Gastroesophageal sphincter (tissue), 4 donors: Measurements from ENCODE around the gene MARK2. TPM values are rescaled to one million over a fixed set of nuclear protein-coding genes. Genes with fewer than 3 reads are reported as not detected.
A peak's percentile ranks its signal among the peaks of the same experiment; 100 is the strongest.

Experiments used
- ATAC-seq: fragments of 150-250 bp; one replicate; pipeline ENCODE4 v1.9.1; 2016; ENCODE audit warnings: mild to moderate bottlenecking, moderate library complexity
- H3K27ac ChIP-seq, 4 donors: fragments of 200-600 bp; sonication (generic) in 3 of 4; 1 replicate in 3 of 4; 2 replicates in 1 of 4; pipeline ENCODE4 v1.5.1; 2016 to 2019
- H3K27me3 ChIP-seq: fragments of 200-600 bp; sonication (generic); one replicate; pipeline ENCODE4 v1.5.1; 2019
- H3K36me3 ChIP-seq, 2 donors: fragments of 200-600 bp; sonication (generic); one replicate each; pipeline ENCODE4 v1.5.1; 2019; ENCODE audit warnings: control low read depth in 1 of 2
- H3K4me1 ChIP-seq, 3 donors: fragments of 200-600 bp; sonication (generic); 1 replicate in 2 of 3; 2 replicates in 1 of 3; pipeline ENCODE4 v1.5.1; 2016 to 2019; ENCODE audit warnings: control low read depth in 2 of 3
- H3K4me3 ChIP-seq, 2 donors: fragments of 200-600 bp; sonication (generic); one replicate each; pipeline ENCODE4 v1.5.1; 2019; ENCODE audit warnings: mild to moderate bottlenecking in 1 of 2, moderate library complexity in 1 of 2
- H3K9me3 ChIP-seq, 3 donors: fragments of 200-600 bp; sonication (generic); one replicate each; pipeline ENCODE4 v1.5.1; 2017 to 2019; ENCODE audit warnings: control low read depth in 2 of 3
- CTCF ChIP-seq, 4 experiments: fragments of 200-600 bp in 2 of 4; fragments of 450-650 bp in 2 of 4; sonication (generic) in 1 of 4; IDR thresholded peaks; one replicate each; pipeline ENCODE4 v1.5.1; 2017 to 2019; ENCODE audit warnings: antibody characterized with exemption in 4 of 4, mild to moderate bottlenecking in 2 of 4, moderate library complexity in 2 of 4
- EP300 ChIP-seq: sonication (generic); formaldehyde crosslinking; IDR thresholded peaks from one replicate; pipeline ENCODE4 v1.6.1; 2017; ENCODE audit warnings: antibody characterized with exemption, mild to moderate bottlenecking
- POLR2A ChIP-seq, 2 donors: fragments of 450-650 bp; IDR thresholded peaks; one replicate each; pipeline ENCODE4 v1.6.1; 2017; ENCODE audit warnings: antibody characterized with exemption in 2 of 2, mild to moderate bottlenecking in 2 of 2, moderate library complexity in 1 of 2
- POLR2AphosphoS5 ChIP-seq: sonication (generic); formaldehyde crosslinking; IDR thresholded peaks from one replicate; pipeline ENCODE4 v1.6.1; 2017; ENCODE audit warnings: antibody characterized with exemption
- WGBS, 2 donors: methylation state at CpG; one replicate each; pipeline ENCODE4 v1.1.5; 2018; ENCODE audit warnings: low coverage in 1 of 2; 5-methylcytosine and 5-hydroxymethylcytosine counted together
- total RNA-seq, 4 donors: library from RNA; depleted of rRNA; stranded (reverse); fragments of >200 nt; gene quantifications; one replicate each; pipeline ENCODE4 v1.1.0, GENCODE V29; 2016

Gene MARK2
- total RNA-seq, 4 donors from 2014 or later: 17.4 to 42.5 (median 23.8) TPM

- no peak overlapping the region for H3K27ac ChIP-seq
- H3K36me3 ChIP-seq: peaks cover 0 to 48% of the 10 kb centered on the region in 2 donors
- H3K4me1 ChIP-seq: peaks cover 0 to 60% (median 21%) of the 10 kb centered on the region in 3 donors
- no peak overlapping the region for H3K4me3 ChIP-seq
- WGBS, 2 donors: no CpG with 5 or more reads among the region's 8 CpGs
- H3K9me3 ChIP-seq: no peaks in the 10 kb centered on the region
- no peaks in the 10 kb centered on the region for H3K27me3 ChIP-seq
- ATAC-seq: no peak
- TF ChIP-seq POLR2AphosphoS5 (no peak), EP300 (no peak), CTCF (IDR thresholded peaks at IDR 0.05) (no peak), POLR2A (IDR thresholded peaks at IDR 0.05) (no peak)
These were observed 72.5 kb downstream of the MARK2 start for GRCh38 chr11:63911440-63911839.

GRCh38 chr11:63911876-63912275 lies 73.0 kb downstream of the MARK2 start:
- no peaks in the 10 kb centered on the region for H3K9me3 ChIP-seq
- no peak overlapping the region for H3K27ac ChIP-seq
- TF ChIP-seq EP300 (no peak), CTCF (IDR thresholded peaks at IDR 0.05) (no peak), POLR2AphosphoS5 (no peak), POLR2A (IDR thresholded peaks at IDR 0.05) (no peak)
- no peak overlapping the region for H3K4me3 ChIP-seq
- H3K27me3 ChIP-seq: no peaks in the 10 kb centered on the region
- peaks cover 0 to 43% of the 10 kb centered on the region in 2 donors for H3K36me3 ChIP-seq
- ATAC-seq: no peak
- H3K4me1 ChIP-seq: peaks cover 0 to 62% (median 23%) of the 10 kb centered on the region in 3 donors
- 83% methylated on average over 6 of the region's 22 CpGs; no CpG with 5 or more reads in 1 of the 2 donors for WGBS, 2 donors

- 72 to 80% methylated on average over 1 to 6 of the region's 7 CpGs for WGBS, 2 donors
- ATAC-seq: no peak
- Histone ChIP-seq H3K9me3 (no peaks in the 10 kb centered on the region), H3K4me1 (peaks cover 0 to 62% (median 30%) of the 10 kb centered on the region in 3 donors), H3K27me3 (no peaks in the 10 kb centered on the region), H3K36me3 (peaks cover 0 to 35% of the 10 kb centered on the region in 2 donors), H3K4me3 (no peak overlapping the region), H3K27ac (no peak overlapping the region)
- TF ChIP-seq POLR2A (IDR thresholded peaks at IDR 0.05) (no peak), CTCF (IDR thresholded peaks at IDR 0.05) (no peak), POLR2AphosphoS5 (no peak), EP300 (no peak)
These were observed 73.8 kb downstream of the MARK2 start for GRCh38 chr11:63912678-63913077.

- Histone ChIP-seq H3K4me3 (no peak overlapping the region), H3K27me3 (no peaks in the 10 kb centered on the region), H3K9me3 (no peaks in the 10 kb centered on the region), H3K27ac (no peak overlapping the region), H3K36me3 (peaks cover 0 to 21% of the 10 kb centered on the region in 2 donors), H3K4me1 (peaks cover 0 to 62% (median 31%) of the 10 kb centered on the region in 3 donors)
- no peak for TF ChIP-seq POLR2A (IDR thresholded peaks at IDR 0.05)
- WGBS, 2 donors: 89 to 90% methylated on average over 9 to 11 of the region's 34 CpGs
- ATAC-seq: no peak
These were observed 75.2 kb downstream of the MARK2 start for GRCh38 chr11:63913866-63914830.

DNA sequence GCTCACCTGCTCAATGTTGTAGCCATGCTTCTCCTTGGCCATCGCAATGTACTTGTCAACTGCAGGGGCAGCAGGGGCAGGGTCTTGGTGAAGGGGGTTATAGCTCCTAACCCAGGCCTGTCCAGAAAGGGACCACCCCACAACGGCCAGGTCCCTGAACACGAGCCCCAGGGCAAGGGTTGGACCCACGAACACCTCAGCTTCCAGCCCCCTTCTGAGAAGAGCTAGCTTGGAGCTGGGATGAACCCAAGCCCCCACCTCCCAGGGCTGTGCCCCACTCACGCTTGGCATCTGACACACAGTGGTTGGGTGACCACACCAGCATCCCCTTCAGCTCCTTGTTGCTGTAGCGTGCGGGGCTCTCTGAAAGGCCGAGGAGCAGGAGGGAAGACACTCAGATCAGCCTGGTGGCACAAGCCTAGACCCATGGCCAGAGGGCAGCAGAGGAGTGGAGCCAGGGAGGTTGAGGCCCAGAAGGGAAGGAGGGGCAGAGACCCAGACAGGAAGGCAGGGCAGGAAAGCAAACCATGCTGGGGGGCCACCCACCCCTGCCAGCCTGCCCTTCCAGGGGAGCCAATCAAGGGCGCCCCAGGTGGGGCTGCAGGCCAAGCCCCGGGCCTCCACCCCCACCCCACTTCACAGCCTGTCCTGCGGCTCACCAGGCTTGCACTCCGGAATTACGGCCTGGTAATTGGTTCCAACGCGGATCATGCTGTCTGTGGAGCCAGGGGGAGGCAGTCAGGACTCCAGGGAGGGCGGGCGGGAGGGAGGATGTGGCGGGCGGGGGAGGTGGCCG lies 76.2 kb downstream of the MARK2 start:
- Histone ChIP-seq H3K4me3 (no peak overlapping the region), H3K27me3 (no peaks in the 10 kb centered on the region), H3K4me1 (peaks cover 0 to 62% (median 40%) of the 10 kb centered on the region in 3 donors), H3K27ac (peak overlapping the region in 1 of 4 donors; percentile 48), H3K9me3 (no peaks in the 10 kb centered on the region), H3K36me3 (peaks cover 0 to 11% of the 10 kb centered on the region in 2 donors)
- TF ChIP-seq CTCF (IDR thresholded peaks at IDR 0.05): no peak
- TF ChIP-seq POLR2A (IDR thresholded peaks at IDR 0.05): no peak
- ATAC-seq: no peak
- 80% methylated on average over 1 of the region's 20 CpGs; no CpG with 5 or more reads in 1 of the 2 donors for WGBS, 2 donors
